HL-60 (cell line): ENCODE measurements around the gene DUOX2.

ENCODE experiments used
- POLR2AphosphoS5 ChIP-seq: IDR thresholded peaks from 2 replicates; pipeline ENCODE4 v1.6.1; 2012; ENCODE audit warnings: low read depth
- REST ChIP-seq: IDR thresholded peaks from 2 replicates; pipeline ENCODE4 v1.6.1; 2012; ENCODE audit warnings: low read depth; ENCODE audit not compliant: insufficient replicate concordance
- TF ChIP-seq, protein P1 (sequence below): IDR thresholded peaks from one replicate; pipeline ENCODE4 v1.5.1; 2011; ENCODE audit warnings: low read length, control low read depth, inconsistent platforms; ENCODE audit not compliant: insufficient read depth

DNA sequence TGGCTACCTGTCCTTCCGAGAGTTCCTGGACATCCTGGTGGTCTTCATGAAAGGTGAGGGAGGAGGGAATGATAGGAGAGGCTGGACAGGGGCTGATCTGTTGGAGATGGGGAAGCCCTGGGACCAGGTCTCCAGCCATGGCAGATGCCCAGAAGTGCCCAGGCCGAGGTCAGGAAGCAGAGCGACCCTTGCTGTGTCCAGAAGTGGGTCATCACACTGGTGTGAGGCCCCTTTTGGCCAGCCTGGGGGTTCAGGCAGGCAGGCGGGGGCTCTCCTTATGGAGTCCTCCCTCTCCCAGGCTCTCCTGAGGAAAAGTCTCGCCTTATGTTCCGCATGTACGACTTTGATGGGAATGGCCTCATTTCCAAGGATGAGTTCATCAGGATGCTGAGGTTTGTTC, 33.6 kb upstream of the DUOX2 start:
- TF ChIP-seq, protein P1, sequence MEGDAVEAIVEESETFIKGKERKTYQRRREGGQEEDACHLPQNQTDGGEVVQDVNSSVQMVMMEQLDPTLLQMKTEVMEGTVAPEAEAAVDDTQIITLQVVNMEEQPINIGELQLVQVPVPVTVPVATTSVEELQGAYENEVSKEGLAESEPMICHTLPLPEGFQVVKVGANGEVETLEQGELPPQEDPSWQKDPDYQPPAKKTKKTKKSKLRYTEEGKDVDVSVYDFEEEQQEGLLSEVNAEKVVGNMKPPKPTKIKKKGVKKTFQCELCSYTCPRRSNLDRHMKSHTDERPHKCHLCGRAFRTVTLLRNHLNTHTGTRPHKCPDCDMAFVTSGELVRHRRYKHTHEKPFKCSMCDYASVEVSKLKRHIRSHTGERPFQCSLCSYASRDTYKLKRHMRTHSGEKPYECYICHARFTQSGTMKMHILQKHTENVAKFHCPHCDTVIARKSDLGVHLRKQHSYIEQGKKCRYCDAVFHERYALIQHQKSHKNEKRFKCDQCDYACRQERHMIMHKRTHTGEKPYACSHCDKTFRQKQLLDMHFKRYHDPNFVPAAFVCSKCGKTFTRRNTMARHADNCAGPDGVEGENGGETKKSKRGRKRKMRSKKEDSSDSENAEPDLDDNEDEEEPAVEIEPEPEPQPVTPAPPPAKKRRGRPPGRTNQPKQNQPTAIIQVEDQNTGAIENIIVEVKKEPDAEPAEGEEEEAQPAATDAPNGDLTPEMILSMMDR, result no peak
- no peak for TF ChIP-seq REST
- TF ChIP-seq POLR2AphosphoS5, result no peak
